ENCODE measurements around the gene GTF2A1L.

The GTF2A1L gene

DNA sequence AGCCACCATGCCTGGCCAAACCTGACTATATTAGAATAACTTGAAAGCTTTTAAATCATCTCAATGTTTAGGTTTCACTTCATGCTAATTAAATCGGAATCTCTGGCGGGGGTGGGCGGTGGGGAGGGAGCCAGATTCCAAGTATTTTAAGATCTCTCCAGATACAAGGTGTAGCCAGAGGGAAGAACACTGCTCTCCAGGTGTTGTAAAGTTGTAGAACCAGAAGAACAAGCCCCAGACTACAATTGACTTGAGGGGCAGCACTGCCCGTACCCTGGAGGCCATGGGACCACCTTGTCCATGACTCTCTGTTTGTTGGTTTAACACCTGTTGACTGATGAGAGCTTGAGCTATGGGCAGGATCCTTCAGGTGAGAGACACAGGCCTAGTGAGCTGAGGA lies 33.1 kb upstream of the GTF2A1L start:
- no peak for TF ChIP-seq SP1 (IDR thresholded peaks at IDR 0.05)
- TF ChIP-seq, protein P1, sequence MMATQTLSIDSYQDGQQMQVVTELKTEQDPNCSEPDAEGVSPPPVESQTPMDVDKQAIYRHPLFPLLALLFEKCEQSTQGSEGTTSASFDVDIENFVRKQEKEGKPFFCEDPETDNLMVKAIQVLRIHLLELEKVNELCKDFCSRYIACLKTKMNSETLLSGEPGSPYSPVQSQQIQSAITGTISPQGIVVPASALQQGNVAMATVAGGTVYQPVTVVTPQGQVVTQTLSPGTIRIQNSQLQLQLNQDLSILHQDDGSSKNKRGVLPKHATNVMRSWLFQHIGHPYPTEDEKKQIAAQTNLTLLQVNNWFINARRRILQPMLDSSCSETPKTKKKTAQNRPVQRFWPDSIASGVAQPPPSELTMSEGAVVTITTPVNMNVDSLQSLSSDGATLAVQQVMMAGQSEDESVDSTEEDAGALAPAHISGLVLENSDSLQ (IDR thresholded peaks at IDR 0.05) = no peak
- no peak for TF ChIP-seq L3MBTL2 (conservative IDR thresholded peaks at IDR 0.05)
- TF ChIP-seq SUZ12 (IDR thresholded peaks at IDR 0.05) = no peak
- ChIA-PET CTCF (interaction anchor here (1.3 kb wide), 1 partner anchor 113 kb away, joined by 4 read pairs; no protein-coding TSS in a partner anchor), POLR2A (no interaction called here)
- no peak for DNase-seq (ENCODE audit: extremely low spot score)

DNA sequence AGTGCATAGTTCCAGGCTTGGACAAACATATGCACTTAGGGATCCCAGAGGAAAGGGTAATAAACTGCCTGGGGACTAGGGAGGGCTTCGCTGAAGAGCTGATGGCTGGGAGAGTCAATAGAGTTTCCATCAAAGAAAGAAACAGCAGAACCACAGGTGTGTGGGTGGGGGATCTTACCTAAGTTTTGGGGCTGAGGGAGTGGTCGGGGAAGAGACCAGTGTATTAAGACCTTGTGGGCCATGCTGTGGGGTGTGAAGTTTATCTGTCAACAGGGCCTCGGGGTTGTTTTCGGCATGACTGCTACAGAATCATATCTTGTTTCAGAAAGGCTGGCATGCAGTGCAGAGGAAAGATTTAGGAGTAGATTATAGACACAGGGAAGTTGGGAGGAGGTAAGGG lies 31.2 kb upstream of the GTF2A1L start:
- DNase-seq (ENCODE audit: extremely low spot score) = no peak
- POLR2A ChIA-PET = no interaction called here
- TF ChIP-seq ELF4 (IDR thresholded peaks at IDR 0.05) (no peak), FOXM1 (IDR thresholded peaks at IDR 0.05; ENCODE audit: borderline replicate concordance) (no peak), HDGF (IDR thresholded peaks at IDR 0.05; ENCODE audit: borderline replicate concordance) (no peak), LEF1 (IDR thresholded peaks at IDR 0.05; ENCODE audit: borderline replicate concordance) (no peak), SP1 (IDR thresholded peaks at IDR 0.05) (no peak), BHLHE40 (IDR thresholded peaks at IDR 0.05; ENCODE audit: borderline replicate concordance) (no peak), FOXK2 (IDR thresholded peaks at IDR 0.05) (no peak), ZNF384 (IDR thresholded peaks at IDR 0.05) (no peak), TARDBP (IDR thresholded peaks at IDR 0.05) (no peak), NFRKB (IDR thresholded peaks at IDR 0.05) (no peak), L3MBTL2 (conservative IDR thresholded peaks at IDR 0.05) (no peak)
- TF ChIP-seq, protein P1 (IDR thresholded peaks at IDR 0.05) = no peak
- CTCF ChIA-PET = no interaction called here

DNA sequence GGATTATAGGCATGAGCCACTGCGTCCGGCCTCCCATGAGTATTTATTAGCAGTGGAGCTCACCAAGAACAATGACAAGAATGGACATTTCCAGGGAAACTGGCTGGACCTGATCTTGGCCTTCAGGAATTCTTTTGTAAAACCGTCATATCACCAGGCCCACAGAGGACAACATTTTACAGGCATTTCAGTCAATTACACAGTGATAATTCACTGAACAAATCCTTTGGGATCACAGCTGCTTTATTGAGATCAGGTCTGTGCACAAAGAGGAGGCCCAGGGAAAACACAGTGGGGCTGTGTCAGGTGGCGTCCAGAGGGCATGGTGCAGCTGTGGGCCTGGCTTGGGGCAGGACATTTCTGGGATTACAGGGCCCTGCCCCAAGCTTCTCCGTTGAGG lies 30.1 kb upstream of the GTF2A1L start:
- no peak for TF ChIP-seq NFRKB (IDR thresholded peaks at IDR 0.05)
- TF ChIP-seq ELF4 (IDR thresholded peaks at IDR 0.05) = no peak
- no peak for TF ChIP-seq FOXK2 (IDR thresholded peaks at IDR 0.05)
- no peak for TF ChIP-seq SP1 (IDR thresholded peaks at IDR 0.05)
- no peak for TF ChIP-seq FOXM1 (IDR thresholded peaks at IDR 0.05; ENCODE audit: borderline replicate concordance)
- no peak for TF ChIP-seq BHLHE40 (IDR thresholded peaks at IDR 0.05; ENCODE audit: borderline replicate concordance)
- TF ChIP-seq TARDBP (IDR thresholded peaks at IDR 0.05) = no peak
- TF ChIP-seq CTBP1 (IDR thresholded peaks at IDR 0.05; ENCODE audit: borderline replicate concordance) = no peak
- TF ChIP-seq ARNT (IDR thresholded peaks at IDR 0.05) = no peak
- no peak for TF ChIP-seq ZNF384 (IDR thresholded peaks at IDR 0.05)
- no peak for TF ChIP-seq FOXA1 (IDR thresholded peaks at IDR 0.05)
- no peak for TF ChIP-seq L3MBTL2 (conservative IDR thresholded peaks at IDR 0.05)
- CTCF ChIA-PET = interaction anchor here (1.3 kb wide), 1 partner anchor 15 kb away, joined by 4 read pairs; no protein-coding TSS in a partner anchor

DNA sequence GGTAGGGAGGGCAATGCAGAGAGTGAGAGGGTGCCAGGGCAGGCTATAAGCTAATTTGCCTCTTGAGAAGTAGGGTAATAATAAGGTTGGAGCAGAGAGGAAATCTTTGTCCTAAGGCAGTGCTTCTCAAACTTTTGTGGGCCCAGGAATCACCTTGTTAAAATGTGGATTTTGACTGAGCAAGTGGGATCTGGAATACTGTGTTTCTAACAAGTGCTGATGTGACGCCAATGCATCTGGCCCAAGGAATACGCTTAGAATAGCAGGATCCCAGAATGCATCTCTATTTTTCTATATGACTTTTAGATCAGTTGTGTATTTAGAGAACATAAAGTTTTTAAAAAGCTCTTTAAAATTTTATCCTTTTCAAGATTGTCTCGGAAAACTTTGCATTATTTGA lies 29.7 kb upstream of the GTF2A1L start:
- TF ChIP-seq FOXM1 (IDR thresholded peaks at IDR 0.05; ENCODE audit: borderline replicate concordance) (no peak), ELF4 (IDR thresholded peaks at IDR 0.05) (no peak), FOXK2 (IDR thresholded peaks at IDR 0.05) (no peak), HDGF (IDR thresholded peaks at IDR 0.05; ENCODE audit: borderline replicate concordance) (no peak), NFRKB (IDR thresholded peaks at IDR 0.05) (no peak), ZNF384 (IDR thresholded peaks at IDR 0.05) (no peak), L3MBTL2 (conservative IDR thresholded peaks at IDR 0.05) (no peak), LEF1 (IDR thresholded peaks at IDR 0.05; ENCODE audit: borderline replicate concordance) (no peak), FOXA1 (IDR thresholded peaks at IDR 0.05) (no peak), SUZ12 (IDR thresholded peaks at IDR 0.05) (no peak), SP1 (IDR thresholded peaks at IDR 0.05) (no peak), ARNT (IDR thresholded peaks at IDR 0.05) (no peak), BHLHE40 (IDR thresholded peaks at IDR 0.05; ENCODE audit: borderline replicate concordance) (no peak), CTBP1 (IDR thresholded peaks at IDR 0.05; ENCODE audit: borderline replicate concordance) (no peak)
- TF ChIP-seq, protein P1 (IDR thresholded peaks at IDR 0.05) = no peak
- DNase-seq (ENCODE audit: extremely low spot score) = no peak
- ChIA-PET POLR2A (no interaction called here), CTCF (interaction anchor here (1.3 kb wide), 2 partner anchors 15 to 60 kb away, joined by 4 read pairs; no protein-coding TSS in a partner anchor)

More for the DNA sequence above, 30.1 kb upstream of the GTF2A1L start:
- DNase-seq (ENCODE audit: extremely low spot score) = no peak
- POLR2A ChIA-PET = no interaction called here

DNA sequence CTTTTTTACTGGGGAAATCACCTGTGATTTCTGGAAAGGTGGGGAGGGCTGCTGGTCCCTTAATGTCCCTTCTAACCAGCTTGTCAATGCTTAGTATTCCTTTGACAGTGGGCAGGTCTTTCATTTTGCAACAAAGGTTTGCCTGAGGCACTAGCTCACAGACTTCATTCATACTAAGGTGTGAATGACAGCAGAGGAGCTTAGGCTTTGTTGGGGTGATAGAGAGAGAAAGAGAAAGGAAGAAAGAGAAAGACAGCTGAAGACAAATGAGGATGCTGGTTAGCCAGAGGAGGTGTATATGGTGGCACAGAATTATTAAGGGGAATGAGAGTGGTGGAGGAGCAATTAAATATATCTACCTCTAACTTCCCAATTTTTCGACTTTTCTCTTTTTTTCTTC lies 28.9 kb upstream of the GTF2A1L start:
- CTCF ChIA-PET = interaction anchor here (0.7 to 1.4 kb wide), 4 partner anchors 12 to 61 kb away, joined by 3 to 4 read pairs (median 4); no protein-coding TSS in a partner anchor
- TF ChIP-seq, protein P1 (IDR thresholded peaks at IDR 0.05) = no peak
- POLR2A ChIA-PET = no interaction called here
- no peak for DNase-seq (ENCODE audit: extremely low spot score)

DNA sequence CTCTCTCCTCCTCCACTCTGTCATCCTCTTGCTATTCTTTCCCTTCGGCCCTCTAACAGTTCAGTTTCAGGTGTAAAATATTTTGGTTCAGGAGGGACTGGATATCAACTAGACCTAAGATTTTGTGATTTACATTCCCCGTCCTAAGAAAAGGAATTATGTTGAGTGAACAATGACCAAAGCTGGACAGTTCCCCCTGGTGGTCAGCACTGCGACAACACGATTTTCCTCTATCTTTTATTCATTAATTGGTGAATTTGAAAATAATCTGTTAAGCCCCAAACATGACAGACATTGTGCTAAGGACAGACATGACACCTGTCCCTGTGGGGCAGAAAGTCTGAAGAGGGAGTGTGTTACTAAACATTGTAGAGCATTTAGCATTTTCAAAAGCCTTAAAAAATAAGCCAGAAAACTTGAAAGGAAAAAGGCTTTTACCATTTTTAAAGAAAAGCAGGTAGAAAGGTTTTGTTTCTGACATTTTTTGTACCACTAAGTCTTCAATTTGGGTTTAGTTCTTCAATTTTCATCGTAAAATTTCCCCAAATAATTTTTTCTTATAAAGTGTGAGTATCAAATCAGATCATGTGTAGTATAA lies 28.4 kb upstream of the GTF2A1L start:
- ChIA-PET CTCF (interaction anchor here (0.7 to 1.4 kb wide), 3 partner anchors 11 to 61 kb away, joined by 3 to 4 read pairs (median 3); no protein-coding TSS in a partner anchor), POLR2A (no interaction called here)
- DNase-seq (ENCODE audit: extremely low spot score) = peak; percentile 54
- TF ChIP-seq FOXM1 (IDR thresholded peaks at IDR 0.05; ENCODE audit: borderline replicate concordance) (no peak), ZNF384 (IDR thresholded peaks at IDR 0.05) (no peak), L3MBTL2 (conservative IDR thresholded peaks at IDR 0.05) (no peak), HDGF (IDR thresholded peaks at IDR 0.05; ENCODE audit: borderline replicate concordance) (no peak), FOXK2 (IDR thresholded peaks at IDR 0.05) (no peak), BHLHE40 (IDR thresholded peaks at IDR 0.05; ENCODE audit: borderline replicate concordance) (no peak)

Data from HEK293T (cell line).